ENCODE results near the gene TMCC1. TPM values are rescaled to one million over a fixed set of nuclear protein-coding genes. Genes with fewer than 3 reads are reported as not detected.
A peak's percentile ranks its signal among the peaks of the same experiment; 100 is the strongest.

Gene TMCC1
- polyA plus RNA-seq, 1 of the 3 experiments (the other 2 are of a cell fraction): 7.2 TPM

DNA sequence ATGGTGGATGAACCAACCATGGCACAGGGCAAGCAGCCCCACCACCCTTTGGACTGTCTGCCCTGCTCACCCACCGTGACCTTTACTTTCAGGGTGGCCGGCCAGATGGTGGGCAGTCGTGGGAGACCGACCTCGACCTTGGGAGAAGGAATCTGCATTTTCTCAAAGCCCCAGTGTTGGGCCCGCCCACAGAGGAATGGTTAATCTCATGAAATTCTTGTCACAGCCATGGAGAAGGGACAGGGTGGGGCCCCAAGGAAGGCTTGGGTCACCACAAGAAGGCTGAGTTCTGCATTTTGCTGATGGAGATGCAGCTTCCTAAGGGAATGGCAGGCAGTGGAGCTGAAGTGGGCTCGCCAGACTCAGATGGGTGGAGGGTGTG lies 290.0 kb downstream of the TMCC1 start:
- ChIA-PET POLR2A (no interaction called here), CTCF (no interaction called here)
- Histone ChIP-seq H3K36me3 (replicated peaks in 1 of 2; ENCODE audit: control insufficient read depth in 1 of 2, insufficient read depth in 2 of 2, low read length in 1 of 2) (no peaks in the 10 kb centered on the region), H3K27ac (ENCODE audit: low read depth in 2 of 2, low read length in 1 of 2) (peak overlapping the region in 1 of 2 experiments; percentile 71; a peak in 2 of 4 replicates), H3K4me2 (peak overlapping the region; percentile 74; the same call in 1 of the 2 replicates), H3F3A (replicated peaks; ENCODE audit: insufficient read depth) (peaks cover 9% of the 10 kb centered on the region), H3K4me3 (ENCODE audit: low read depth in 2 of 2, low read length in 1 of 2) (no peak overlapping the region; a peak in 1 of 4 replicates), H3K27me3 (ENCODE audit: insufficient read depth) (no peaks in the 10 kb centered on the region), H3K79me2 (ENCODE audit: insufficient read depth) (peaks cover 34% of the 10 kb centered on the region), H2AFZ (ENCODE audit: low read depth) (no peak overlapping the region), H3K9ac (peak overlapping the region; percentile 26; the same call in 1 of the 2 replicates), H3K9me2 (no peaks in the 10 kb centered on the region), H3K4me1 (ENCODE audit: control insufficient read depth in 1 of 2, insufficient read depth in 2 of 2, low read depth in 1 of 2, low read length in 1 of 2) (peaks cover 9 to 18% of the 10 kb centered on the region in 2 experiments; a peak in 2 of 4 replicates), H4K20me1 (ENCODE audit: insufficient read depth) (peaks cover 14% of the 10 kb centered on the region), H3K9me3 (no peaks in the 10 kb centered on the region)
- WGBS (ENCODE audit: low lambda C conversion rate): 62% methylated on average over 5 of the region's 7 CpGs
- TF ChIP-seq JUND (IDR thresholded peaks at IDR 0.05) (no peak), FOSL2 (IDR thresholded peaks at IDR 0.05; ENCODE audit: borderline replicate concordance, low read depth) (no peak), TCF12 (IDR thresholded peaks at IDR 0.05) (peak; percentile 2; the same call in 1 of the 2 replicates)
- DNase-seq: no peak

DNA sequence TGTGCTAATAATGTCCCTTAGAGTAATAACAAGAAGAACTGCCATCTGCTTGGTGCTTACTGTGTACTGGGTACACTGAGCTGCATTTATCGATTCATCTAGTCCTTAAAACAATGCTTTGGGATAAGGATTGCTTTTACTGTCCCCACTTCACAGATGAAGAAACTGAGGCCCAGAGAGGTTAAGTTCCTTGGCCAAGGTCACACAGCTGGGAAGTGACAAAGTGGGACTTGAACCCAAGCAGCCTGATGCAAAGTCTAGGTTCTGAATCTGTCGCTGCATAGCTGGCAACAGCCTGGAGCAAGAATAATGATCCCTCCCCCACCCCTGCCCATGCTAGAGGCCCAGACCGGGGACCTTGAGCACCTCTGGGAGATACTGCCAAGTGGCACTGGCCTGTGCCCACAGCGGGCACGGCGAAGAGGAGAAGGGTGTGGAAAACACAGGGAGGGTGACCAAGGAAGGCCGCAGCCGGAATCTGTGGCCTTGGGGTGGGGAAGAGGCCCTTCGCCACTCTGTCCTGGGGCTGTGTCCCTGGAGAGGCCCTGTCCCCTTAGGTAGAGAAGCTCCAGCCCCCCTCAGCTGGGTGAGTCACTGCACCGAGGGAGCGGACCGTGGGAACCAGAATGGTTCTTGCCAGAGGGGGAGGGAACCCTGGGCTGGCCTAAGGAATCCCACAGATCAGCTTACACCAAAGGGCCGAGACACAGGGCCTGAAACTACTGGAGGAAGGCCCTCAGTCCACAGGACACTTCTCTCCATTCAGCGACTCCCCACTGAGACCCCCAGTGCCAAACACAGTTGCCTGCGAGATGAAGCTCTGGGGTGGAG lies 290.6 kb downstream of the TMCC1 start:
- H3K9me3 ChIP-seq: no peaks in the 10 kb centered on the region
- no peak for DNase-seq
- peaks cover 14% of the 10 kb centered on the region for H4K20me1 ChIP-seq (ENCODE audit: insufficient read depth)
- H3K27ac ChIP-seq (ENCODE audit: low read depth in 2 of 2, low read length in 1 of 2): peak overlapping the region in 1 of 2 experiments; percentile 71; a peak in 2 of 4 replicates
- H3K4me2 ChIP-seq: peak overlapping the region; percentile 74; the same call in 1 of the 2 replicates
- H3K36me3 ChIP-seq (replicated peaks in 1 of 2; ENCODE audit: control insufficient read depth in 1 of 2, insufficient read depth in 2 of 2, low read length in 1 of 2): no peaks in the 10 kb centered on the region
- H2AFZ ChIP-seq (ENCODE audit: low read depth): no peak overlapping the region
- TF ChIP-seq TCF12 (IDR thresholded peaks at IDR 0.05) (peak; percentile 18; the same call in 1 of the 2 replicates), FOSL2 (IDR thresholded peaks at IDR 0.05; ENCODE audit: borderline replicate concordance, low read depth) (peak; percentile 60; the same call in 1 of the 2 replicates), POLR2AphosphoS5 (IDR thresholded peaks at IDR 0.05; ENCODE audit: low read depth, low read length) (no peak)
- peaks cover 9% of the 10 kb centered on the region for H3F3A ChIP-seq (replicated peaks; ENCODE audit: insufficient read depth)
- H3K4me3 ChIP-seq (ENCODE audit: low read depth in 2 of 2, low read length in 1 of 2): no peak overlapping the region; a peak in 1 of 4 replicates
- ChIA-PET POLR2A (no interaction called here), CTCF (interaction anchor here (0.7 to 0.8 kb wide), 2 partner anchors 113 to 227 kb away, joined by 3 read pairs; no protein-coding TSS in a partner anchor)
- peak overlapping the region; percentile 26; the same call in 1 of the 2 replicates for H3K9ac ChIP-seq
- H3K9me2 ChIP-seq: no peaks in the 10 kb centered on the region
- H3K27me3 ChIP-seq (ENCODE audit: insufficient read depth): no peaks in the 10 kb centered on the region
- H3K4me1 ChIP-seq (ENCODE audit: control insufficient read depth in 1 of 2, insufficient read depth in 2 of 2, low read depth in 1 of 2, low read length in 1 of 2): peaks cover 7 to 18% of the 10 kb centered on the region in 2 experiments; a peak in 2 of 4 replicates
- H3K79me2 ChIP-seq (ENCODE audit: insufficient read depth): peaks cover 38% of the 10 kb centered on the region
- WGBS (ENCODE audit: low lambda C conversion rate): 82% methylated on average over 11 of the region's 15 CpGs

DNA sequence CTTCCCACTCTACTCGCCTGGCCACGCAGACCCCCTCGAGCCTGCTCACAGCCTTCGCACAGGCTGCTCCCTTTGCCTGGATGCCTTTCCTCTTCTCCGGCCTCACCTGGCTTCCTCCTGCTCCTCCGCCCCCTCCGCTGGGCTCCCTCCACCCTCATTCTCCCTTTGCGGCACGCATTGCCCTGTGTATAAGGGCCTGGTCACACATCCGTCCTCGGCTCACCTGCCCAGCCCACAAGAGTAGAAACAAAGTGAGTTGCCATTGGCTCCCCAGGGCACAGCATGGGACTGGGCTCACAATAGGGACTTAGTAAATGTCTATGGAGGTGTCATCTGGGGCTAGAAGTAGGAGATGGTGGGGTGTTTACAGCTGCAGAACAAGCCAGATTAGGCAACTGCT lies 291.2 kb downstream of the TMCC1 start:
- no peak for DNase-seq
- Histone ChIP-seq H3K4me3 (ENCODE audit: low read depth in 2 of 2, low read length in 1 of 2) (no peak overlapping the region), H3K9ac (no peak overlapping the region), H2AFZ (ENCODE audit: low read depth) (no peak overlapping the region), H3K4me2 (no peak overlapping the region; the same call in 1 of the 2 replicates), H3K27ac (ENCODE audit: low read depth in 2 of 2, low read length in 1 of 2) (peak overlapping the region in 1 of 2 experiments; percentile 71; a peak in 1 of 4 replicates), H3F3A (replicated peaks; ENCODE audit: insufficient read depth) (peaks cover 5% of the 10 kb centered on the region), H4K20me1 (ENCODE audit: insufficient read depth) (peaks cover 14% of the 10 kb centered on the region), H3K79me2 (ENCODE audit: insufficient read depth) (peaks cover 38% of the 10 kb centered on the region), H3K36me3 (replicated peaks in 1 of 2; ENCODE audit: control insufficient read depth in 1 of 2, insufficient read depth in 2 of 2, low read length in 1 of 2) (no peaks in the 10 kb centered on the region), H3K9me3 (no peaks in the 10 kb centered on the region), H3K4me1 (ENCODE audit: control insufficient read depth in 1 of 2, insufficient read depth in 2 of 2, low read depth in 1 of 2, low read length in 1 of 2) (peaks cover 7 to 18% of the 10 kb centered on the region in 2 experiments; a peak in 2 of 4 replicates), H3K9me2 (no peaks in the 10 kb centered on the region), H3K27me3 (ENCODE audit: insufficient read depth) (no peaks in the 10 kb centered on the region)
- TF ChIP-seq TEAD4 (IDR thresholded peaks at IDR 0.05; ENCODE audit: borderline replicate concordance, insufficient read depth) (no peak), JUND (IDR thresholded peaks at IDR 0.05) (no peak), POLR2AphosphoS5 (IDR thresholded peaks at IDR 0.05; ENCODE audit: low read depth, low read length) (no peak), SMC3 (IDR thresholded peaks at IDR 0.05; ENCODE audit: low read depth, low read length) (no peak), RAD21 (IDR thresholded peaks at IDR 0.05; ENCODE audit: low read length) (no peak), FOSL2 (IDR thresholded peaks at IDR 0.05; ENCODE audit: borderline replicate concordance, low read depth) (no peak), EZH2phosphoT487 (IDR thresholded peaks at IDR 0.05; ENCODE audit: borderline replicate concordance, low read depth) (no peak), RXRA (IDR thresholded peaks at IDR 0.05; ENCODE audit: borderline replicate concordance, low read depth) (no peak), RCOR1 (IDR thresholded peaks at IDR 0.05; ENCODE audit: low read length) (no peak), CHD2 (IDR thresholded peaks at IDR 0.05; ENCODE audit: low read length, partially characterized antibody) (no peak)
- TF ChIP-seq, protein P1, sequence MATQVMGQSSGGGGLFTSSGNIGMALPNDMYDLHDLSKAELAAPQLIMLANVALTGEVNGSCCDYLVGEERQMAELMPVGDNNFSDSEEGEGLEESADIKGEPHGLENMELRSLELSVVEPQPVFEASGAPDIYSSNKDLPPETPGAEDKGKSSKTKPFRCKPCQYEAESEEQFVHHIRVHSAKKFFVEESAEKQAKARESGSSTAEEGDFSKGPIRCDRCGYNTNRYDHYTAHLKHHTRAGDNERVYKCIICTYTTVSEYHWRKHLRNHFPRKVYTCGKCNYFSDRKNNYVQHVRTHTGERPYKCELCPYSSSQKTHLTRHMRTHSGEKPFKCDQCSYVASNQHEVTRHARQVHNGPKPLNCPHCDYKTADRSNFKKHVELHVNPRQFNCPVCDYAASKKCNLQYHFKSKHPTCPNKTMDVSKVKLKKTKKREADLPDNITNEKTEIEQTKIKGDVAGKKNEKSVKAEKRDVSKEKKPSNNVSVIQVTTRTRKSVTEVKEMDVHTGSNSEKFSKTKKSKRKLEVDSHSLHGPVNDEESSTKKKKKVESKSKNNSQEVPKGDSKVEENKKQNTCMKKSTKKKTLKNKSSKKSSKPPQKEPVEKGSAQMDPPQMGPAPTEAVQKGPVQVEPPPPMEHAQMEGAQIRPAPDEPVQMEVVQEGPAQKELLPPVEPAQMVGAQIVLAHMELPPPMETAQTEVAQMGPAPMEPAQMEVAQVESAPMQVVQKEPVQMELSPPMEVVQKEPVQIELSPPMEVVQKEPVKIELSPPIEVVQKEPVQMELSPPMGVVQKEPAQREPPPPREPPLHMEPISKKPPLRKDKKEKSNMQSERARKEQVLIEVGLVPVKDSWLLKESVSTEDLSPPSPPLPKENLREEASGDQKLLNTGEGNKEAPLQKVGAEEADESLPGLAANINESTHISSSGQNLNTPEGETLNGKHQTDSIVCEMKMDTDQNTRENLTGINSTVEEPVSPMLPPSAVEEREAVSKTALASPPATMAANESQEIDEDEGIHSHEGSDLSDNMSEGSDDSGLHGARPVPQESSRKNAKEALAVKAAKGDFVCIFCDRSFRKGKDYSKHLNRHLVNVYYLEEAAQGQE (IDR thresholded peaks at IDR 0.05; ENCODE audit: low read depth, low read length): no peak
- TF ChIP-seq, protein P2, sequence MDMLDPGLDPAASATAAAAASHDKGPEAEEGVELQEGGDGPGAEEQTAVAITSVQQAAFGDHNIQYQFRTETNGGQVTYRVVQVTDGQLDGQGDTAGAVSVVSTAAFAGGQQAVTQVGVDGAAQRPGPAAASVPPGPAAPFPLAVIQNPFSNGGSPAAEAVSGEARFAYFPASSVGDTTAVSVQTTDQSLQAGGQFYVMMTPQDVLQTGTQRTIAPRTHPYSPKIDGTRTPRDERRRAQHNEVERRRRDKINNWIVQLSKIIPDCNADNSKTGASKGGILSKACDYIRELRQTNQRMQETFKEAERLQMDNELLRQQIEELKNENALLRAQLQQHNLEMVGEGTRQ (IDR thresholded peaks at IDR 0.05; ENCODE audit: borderline replicate concordance, low read depth, low read length): no peak
- POLR2A ChIA-PET: no interaction called here
- 96% methylated on average over 11 of the region's 11 CpGs for WGBS (ENCODE audit: low lambda C conversion rate)
- CTCF ChIA-PET: interaction anchor here (0.7 to 0.8 kb wide), 2 partner anchors 112 to 227 kb away, joined by 3 read pairs; no protein-coding TSS in a partner anchor
